H1 (cell line): ENCODE results near the gene IFI27L1. TPM values are rescaled to one million over a fixed set of nuclear protein-coding genes. Genes with fewer than 3 reads are reported as not detected.

Experiments
- EGR1 ChIP-seq: IDR thresholded peaks from 2 replicates; pipeline ENCODE4 v1.6.1; 2011; ENCODE audit warnings: low read depth, low read length, borderline replicate concordance
- KDM4A ChIP-seq: IDR thresholded peaks from one replicate; pipeline ENCODE4 v1.7.1; 2012; ENCODE audit warnings: low read depth, mild to moderate bottlenecking, moderate library complexity, low read length, inconsistent platforms; ENCODE audit not compliant: severe bottlenecking
- MAX ChIP-seq: IDR thresholded peaks from 2 replicates; pipeline ENCODE4 v1.6.1; 2012; ENCODE audit warnings: inconsistent platforms
- YY1 ChIP-seq: IDR thresholded peaks from 2 replicates; pipeline ENCODE4 v1.6.1; 2011; ENCODE audit warnings: low read depth, mild to moderate bottlenecking, low read length
- polyA plus RNA-seq, 7 experiments: library from polyadenylated mRNA; depleted of rRNA in 3 of 7; stranded (reverse) in 5 of 7; unstranded in 2 of 7; fragments of >200 nt in 5 of 7; fragments of 200-250 nt in 2 of 7; gene quantifications; 1 replicate in 5 of 7; 2 replicates in 1 of 7; 4 replicates in 1 of 7; pipeline versions ENCODE4 v1.2.1 to v1.2.3, GENCODE V29; 2011 to 2013; ENCODE audit warnings: missing spikeins in 2 of 7, mixed read lengths in 2 of 7
- total RNA-seq: library from RNA; stranded (reverse); fragmentation: NEBNext Ultra II Directional; extraction: Animal tissue kit (Norgen Biotek cat#: 25700); gene quantifications from 2 replicates; pipeline ENCODE4 v1.2.1, GENCODE V29; 2021

Gene IFI27L1
- total and polyA plus RNA-seq, 2 of the 8 experiments (the other 6 are each of a cell fraction or from before 2014, with no cell fraction given): 21.2 to 30.5 TPM

DNA sequence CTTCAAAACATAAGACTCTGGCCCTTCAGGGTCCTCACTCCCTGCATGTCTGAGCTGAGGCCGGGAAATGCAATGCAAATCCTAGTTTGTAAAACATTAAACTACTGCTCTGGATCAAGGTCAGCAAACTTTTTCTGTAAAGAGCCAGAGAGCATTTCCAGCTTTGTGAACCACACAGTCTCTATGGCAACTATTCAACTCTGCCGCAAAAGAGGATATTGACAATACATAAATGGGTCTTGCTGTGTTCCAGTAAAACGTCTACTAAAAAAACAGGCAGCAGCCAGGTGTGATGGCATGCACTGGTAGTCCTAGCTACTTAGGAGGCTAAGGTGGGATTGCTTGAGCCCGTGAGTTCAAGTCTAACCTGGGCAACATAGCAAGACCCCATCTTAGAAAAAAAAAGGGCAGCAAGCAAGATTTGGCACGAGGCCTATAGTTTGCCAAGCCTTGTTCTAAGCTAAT is 22.4 kb upstream of the IFI27L1 start (continued):
- TF ChIP-seq EGR1 (no peak), MAX (no peak), KDM4A (no peak), YY1 (no peak)
